LoVo (cell line): ENCODE data around the gene AKAP9.
"Not testable (repeated sequence)": the region's sequence is repeated elsewhere in the genome, so short reads cannot be mapped to it uniquely, and the experiment has no call there.

ENCODE experiments used
- DNase-seq: peaks from one replicate; pipeline ENCODE4 v3.0.0-alpha.2; 2016; ENCODE audit warnings: low spot score

The AKAP9 gene

GRCh38 chr7:91946549-91946948 is 5.9 kb downstream of the AKAP9 start:
- DNase-seq = no peak

DNA sequence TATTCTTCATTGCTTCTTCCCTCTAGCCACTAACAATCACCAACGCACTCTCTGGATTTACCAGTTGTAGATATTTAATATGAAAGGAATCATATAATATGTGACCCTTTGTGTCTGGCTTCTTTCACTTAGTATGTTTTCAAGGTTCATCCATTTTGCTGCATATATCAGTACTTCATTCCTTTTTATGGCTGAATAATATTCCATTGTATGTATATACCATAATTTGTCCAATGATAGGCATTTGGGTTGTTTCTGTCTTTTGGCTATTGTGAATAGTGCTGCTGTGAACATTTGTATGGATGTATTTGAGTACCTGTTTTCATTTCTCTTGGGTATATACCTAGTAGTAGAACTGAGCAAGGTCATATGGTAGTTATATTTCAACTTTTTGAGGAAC is 7.3 kb downstream of the AKAP9 start:
- DNase-seq = no peak

- DNase-seq = no peak
Measured at GRCh38 chr7:91949221-91950009, 8.8 kb downstream of the AKAP9 start.

GRCh38 chr7:91953618-91954017 is 13.0 kb downstream of the AKAP9 start:
- no peak for DNase-seq

GRCh38 chr7:91956464-91956863 is 15.8 kb downstream of the AKAP9 start:
- not testable (repeated sequence) for DNase-seq

GRCh38 chr7:91957232-91957631 is 16.6 kb downstream of the AKAP9 start:
- DNase-seq = no peak

- no peak for DNase-seq
Measured at GRCh38 chr7:91957823-91958222, 17.2 kb downstream of the AKAP9 start.

DNA sequence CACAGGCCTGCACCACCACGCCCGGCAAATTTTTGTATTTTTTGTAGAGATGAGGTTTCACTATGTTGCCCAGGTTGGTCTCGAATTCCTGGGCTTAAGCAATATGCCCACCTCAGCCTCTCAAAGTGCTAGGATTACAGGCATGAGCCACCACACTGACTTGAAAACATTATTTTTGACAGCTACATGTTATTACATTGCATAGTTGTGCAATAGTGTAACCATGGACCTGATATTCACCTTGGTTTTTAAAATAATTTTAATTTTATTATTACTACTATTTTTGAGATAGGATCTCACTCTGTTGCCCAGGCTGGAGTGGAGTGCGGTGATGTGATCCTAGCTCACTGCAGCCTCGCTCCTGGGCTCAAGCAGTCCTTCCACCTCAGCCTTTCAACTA is 18.4 kb downstream of the AKAP9 start:
- no peak for DNase-seq

DNA sequence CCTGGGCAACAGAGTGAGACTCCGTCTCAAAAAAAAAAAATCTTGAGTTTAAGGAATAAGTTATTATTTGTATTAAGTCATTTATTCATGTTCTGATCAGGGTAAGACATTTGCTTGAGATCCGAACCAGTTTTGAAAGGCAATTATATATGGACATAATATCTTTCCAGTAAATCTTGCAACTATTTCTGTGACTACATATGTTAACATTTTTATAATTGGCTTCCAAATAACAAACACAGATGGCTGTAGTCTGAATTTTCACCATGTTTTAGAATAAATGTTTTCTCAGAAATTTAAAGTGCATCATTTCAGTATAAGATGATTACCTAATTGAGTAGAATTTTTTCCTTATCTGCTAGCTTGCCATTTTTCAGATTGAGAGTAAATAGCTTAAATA is 21.2 kb downstream of the AKAP9 start:
- DNase-seq = no peak

- no peak for DNase-seq
Measured at GRCh38 chr7:91962419-91962818, 21.8 kb downstream of the AKAP9 start.

DNA sequence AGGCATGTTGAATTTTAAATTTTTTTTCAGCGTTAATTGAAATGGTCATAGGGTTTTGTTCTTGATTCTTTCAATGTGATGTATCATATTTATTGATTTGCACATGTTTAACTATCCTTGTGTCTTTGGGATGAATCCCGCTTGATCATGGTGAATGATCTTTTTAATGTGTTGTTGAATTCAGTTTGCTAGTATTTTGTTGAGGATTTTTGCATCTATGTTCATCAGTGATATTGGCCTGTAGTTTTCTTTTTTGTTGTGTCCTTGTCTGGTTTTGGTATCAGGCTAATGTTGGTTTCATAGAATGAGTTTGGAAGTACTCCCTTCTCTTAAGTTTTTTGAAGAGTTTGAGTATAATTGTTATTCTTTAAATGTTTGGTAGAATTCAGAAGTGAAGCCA is 26.9 kb downstream of the AKAP9 start:
- not testable (repeated sequence) for DNase-seq

DNA sequence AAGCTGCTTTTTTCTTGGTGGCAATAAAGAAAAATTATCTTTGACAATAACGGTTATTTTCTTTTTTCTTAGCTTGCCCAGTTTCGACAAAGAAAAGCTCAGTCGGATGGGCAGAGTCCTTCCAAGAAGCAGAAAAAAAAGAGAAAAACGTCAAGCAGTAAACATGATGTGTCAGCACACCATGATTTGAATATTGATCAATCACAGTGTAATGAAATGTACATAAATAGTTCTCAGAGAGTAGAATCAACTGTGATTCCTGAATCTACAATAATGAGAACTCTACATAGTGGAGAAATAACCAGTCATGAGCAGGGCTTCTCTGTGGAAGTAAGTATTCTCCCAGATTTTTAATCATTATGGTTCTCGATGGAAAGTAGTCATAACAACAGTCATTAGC is 33.0 kb downstream of the AKAP9 start:
- no peak for DNase-seq

DNA sequence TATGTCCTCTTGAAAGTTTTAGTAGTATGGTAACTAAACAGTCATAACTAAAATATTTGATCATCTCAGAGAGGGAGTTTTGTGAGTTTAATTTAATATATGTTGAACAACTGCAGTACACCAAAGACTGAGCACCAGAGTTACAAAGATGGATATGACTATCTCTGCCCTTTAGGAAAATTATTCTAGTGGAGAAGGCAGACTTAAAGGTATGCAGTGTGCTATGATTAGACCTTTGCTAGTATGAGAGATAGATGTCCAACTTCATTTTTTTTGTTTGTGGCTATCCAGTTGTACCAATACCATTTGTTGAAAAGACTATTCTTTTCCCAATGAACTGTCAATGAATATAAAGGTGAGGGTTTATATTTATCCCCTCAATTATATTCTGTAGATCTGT is 33.4 kb downstream of the AKAP9 start:
- DNase-seq = no peak

- DNase-seq = no peak
Measured at GRCh38 chr7:91976743-91977142, 36.1 kb downstream of the AKAP9 start.

DNA sequence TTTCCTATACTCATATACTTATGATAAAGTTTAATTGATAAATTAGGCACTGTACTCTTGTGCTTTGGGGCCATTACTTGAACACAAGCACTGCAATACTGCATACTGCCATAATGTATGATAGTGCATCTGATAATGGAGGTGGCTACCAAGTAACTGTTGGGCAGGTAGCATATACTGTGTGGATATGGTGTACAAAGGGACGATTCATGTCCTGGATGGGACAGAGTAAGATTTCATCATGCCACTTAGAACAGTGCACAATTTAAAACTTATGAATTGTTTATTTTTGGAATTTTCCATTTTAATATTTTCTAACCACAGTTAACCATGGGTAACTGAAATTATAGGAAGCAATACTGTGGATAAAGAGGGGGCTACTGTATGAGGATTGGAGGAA is 38.9 kb downstream of the AKAP9 start:
- DNase-seq = no peak

GRCh38 chr7:91982352-91982751 is 41.7 kb downstream of the AKAP9 start:
- DNase-seq = not testable (repeated sequence)

- DNase-seq = no peak
Measured at GRCh38 chr7:91988213-91988612, 47.6 kb downstream of the AKAP9 start.

DNA sequence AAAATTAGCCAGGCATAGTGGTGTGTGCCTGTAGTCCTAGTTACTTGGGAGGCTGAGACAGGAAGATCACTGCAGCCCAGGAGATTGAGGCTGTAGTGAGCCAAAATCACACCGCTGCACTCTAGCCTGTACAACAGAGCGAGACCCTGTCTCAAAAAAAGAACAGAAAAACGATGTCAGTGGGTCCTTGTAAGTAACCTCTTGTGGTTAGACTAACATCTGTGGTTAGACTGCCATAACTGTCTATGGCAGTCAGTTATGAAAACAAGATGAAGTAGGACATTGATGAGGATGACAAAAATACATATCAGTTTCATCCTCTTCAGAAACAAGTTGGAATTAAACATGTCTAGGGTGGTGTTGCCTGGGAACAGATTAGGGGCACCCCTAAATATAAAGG is 53.3 kb downstream of the AKAP9 start:
- DNase-seq = no peak

DNA sequence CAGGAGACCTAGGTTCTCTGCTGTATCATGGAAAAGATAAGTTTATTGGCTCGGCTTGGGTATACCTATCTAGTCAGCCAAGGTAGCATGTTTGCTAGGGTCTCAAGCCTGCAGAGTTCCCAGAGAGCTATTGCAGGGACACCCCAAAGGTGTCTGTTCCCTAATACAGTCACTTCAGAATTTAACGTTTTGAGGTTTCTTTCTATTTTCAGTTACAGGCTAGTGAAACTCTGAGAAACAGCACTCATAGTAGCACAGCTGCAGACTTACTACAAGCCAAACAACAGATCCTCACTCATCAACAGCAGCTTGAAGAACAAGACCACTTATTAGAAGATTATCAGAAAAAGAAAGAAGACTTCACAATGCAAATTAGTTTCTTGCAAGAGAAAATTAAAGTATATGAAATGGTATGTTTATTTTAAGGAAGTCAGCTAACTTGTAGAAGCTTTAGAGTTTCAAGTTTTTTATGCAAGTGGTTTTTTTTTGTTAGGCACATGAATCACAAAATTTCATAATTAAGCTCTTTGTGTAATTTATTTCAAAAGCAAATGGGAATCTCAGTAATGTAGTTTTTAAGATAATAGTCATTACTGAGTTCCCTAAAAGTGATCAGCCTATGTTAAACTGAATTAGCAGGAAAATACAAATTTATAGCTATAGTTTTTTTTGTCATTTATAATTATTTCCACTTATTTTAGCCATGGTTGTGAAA is 54.9 kb downstream of the AKAP9 start:
- DNase-seq = no peak

DNA sequence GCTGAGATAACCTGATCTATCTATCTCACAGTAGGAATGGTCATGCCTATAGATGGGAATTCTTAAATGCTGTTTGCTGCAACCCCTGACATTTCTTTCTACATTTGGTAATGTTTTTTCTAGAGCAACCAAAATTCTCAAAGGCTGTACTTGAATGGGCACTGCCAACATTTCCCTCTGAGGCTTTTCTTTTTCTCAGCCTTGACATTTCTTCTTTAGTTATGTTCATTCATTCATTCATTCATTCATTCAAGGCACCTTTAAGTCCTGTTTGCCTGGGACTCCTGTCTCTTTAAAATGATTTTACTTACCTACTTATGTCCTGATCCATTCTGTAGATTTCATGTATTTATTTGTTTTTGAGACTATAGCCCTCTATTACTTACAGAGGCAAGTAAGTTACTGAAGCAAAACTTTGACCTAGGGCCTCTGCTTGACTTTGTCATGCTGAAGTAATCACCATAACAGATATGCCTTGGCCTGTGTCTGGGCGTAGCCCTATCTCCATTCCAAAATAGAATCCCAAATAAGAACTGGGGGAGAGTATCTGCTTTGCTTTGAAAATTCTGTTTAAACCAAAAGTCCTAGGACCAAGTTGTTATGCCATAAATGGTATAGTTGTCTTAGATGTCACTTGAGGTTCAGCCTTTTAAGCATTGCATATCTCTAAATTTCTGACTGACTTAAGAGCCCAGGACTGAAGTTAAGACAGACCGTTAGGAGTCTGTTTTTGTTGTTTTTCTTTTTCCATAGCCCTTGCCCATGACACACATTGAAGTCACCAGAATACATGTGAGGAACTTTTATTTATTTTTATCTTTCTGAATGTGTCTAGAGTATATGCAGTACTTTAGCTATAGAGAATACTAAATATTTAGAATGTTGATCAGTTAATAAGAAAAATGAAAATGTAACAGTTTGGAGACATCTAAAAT is 59.2 kb downstream of the AKAP9 start:
- DNase-seq = no peak

DNA sequence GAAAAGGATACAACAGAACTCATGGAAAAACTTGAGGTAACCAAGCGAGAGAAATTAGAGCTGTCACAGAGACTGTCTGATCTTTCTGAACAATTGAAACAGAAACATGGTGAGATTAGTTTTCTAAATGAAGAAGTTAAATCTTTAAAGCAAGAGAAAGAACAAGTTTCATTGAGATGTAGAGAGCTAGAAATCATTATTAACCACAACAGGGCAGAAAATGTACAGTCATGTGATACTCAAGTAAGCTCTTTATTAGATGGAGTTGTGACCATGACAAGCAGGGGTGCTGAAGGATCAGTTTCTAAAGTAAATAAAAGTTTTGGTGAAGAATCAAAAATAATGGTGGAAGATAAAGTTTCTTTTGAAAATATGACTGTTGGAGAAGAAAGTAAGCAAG is 62.1 kb downstream of the AKAP9 start:
- no peak for DNase-seq

GRCh38 chr7:92006046-92006445 is 65.4 kb downstream of the AKAP9 start:
- DNase-seq = no peak

DNA sequence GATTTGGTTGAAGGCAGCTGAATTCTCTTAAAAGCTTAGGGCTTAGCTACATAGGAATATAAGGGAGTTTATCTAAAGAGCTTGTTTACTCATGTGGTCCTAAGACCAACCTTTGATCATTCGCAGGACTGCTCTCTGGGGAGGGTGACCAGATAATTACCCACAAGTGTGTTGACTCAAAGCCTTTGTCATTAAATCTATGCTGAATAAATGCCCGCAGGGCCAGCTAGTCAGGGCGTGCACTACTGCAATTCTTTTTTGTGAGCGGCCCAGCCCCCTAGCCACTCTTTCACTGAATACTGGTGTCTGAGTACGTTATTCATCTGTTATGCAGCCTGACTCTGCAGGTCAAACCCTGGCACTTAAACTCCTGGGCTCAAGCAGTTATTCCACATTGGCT is 69.6 kb downstream of the AKAP9 start:
- peak; percentile 73 for DNase-seq
